NCI-H345 treated with DMSO at 0.1 percent for 48 hours (cell line): ENCODE results near the gene SERPINF2.
"Not testable (repeated sequence)": the region's sequence is repeated elsewhere in the genome, so short reads cannot be mapped to it uniquely, and the experiment has no call there.

Experiments used
- DNase-seq: peaks from one replicate; lab custom pipeline; 2025; ENCODE audit not compliant: unreplicated experiment; lab: John Stamatoyannopoulos, UW

Gene SERPINF2

GRCh38 chr17:1786708-1787107 is 44.0 kb downstream of the SERPINF2 start:
- no peak for DNase-seq

GRCh38 chr17:1787301-1787902 is 44.7 kb downstream of the SERPINF2 start:
- no peak for DNase-seq

- DNase-seq = no peak
These were observed 47.3 kb downstream of the SERPINF2 start for GRCh38 chr17:1789936-1790335.

GRCh38 chr17:1792495-1793446 is 50.1 kb downstream of the SERPINF2 start:
- DNase-seq = no peak

GRCh38 chr17:1793447-1793806 is 50.8 kb downstream of the SERPINF2 start:
- DNase-seq = no peak

- DNase-seq = no peak
These were observed 54.1 kb downstream of the SERPINF2 start for GRCh38 chr17:1796800-1797199.

- no peak for DNase-seq
These were observed 54.7 kb downstream of the SERPINF2 start for GRCh38 chr17:1797323-1797722.

GRCh38 chr17:1797846-1798245 is 55.2 kb downstream of the SERPINF2 start:
- DNase-seq = not testable (repeated sequence)

GRCh38 chr17:1800240-1800639 is 57.6 kb downstream of the SERPINF2 start:
- no peak for DNase-seq

GRCh38 chr17:1800712-1801111 is 58.0 kb downstream of the SERPINF2 start:
- DNase-seq = no peak

- DNase-seq = no peak
These were observed 59.8 kb downstream of the SERPINF2 start for GRCh38 chr17:1802429-1802828.

GRCh38 chr17:1803280-1803679 is 60.6 kb downstream of the SERPINF2 start:
- DNase-seq = no peak
